ENCODE data around the gene ZMYND10.
A peak's percentile ranks its signal among the peaks of the same experiment; 100 is the strongest.

Gene ZMYND10

DNA sequence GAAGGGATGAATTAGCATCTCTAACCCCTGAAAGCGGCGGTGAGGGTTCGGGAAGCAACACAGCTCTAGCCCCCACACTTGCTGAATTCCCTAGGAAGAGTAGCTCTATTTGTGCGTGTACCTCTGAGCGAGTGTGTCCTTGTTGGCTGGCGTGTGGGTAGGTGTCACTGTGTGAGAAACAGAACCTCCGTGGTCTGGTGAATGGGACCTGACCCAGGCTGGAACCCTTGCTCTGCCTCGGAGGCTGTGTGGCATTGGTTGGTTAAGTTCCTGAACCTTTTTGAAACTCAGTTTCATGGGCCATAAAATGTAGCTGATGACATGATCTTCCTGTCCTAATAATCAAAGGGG lies 14.2 kb upstream of the ZMYND10 start:
- H3K79me2 ChIP-seq (ENCODE audit: control insufficient read depth, insufficient read depth, low read length, poor library complexity): peaks cover 16% of the 10 kb centered on the region
- no peak overlapping the region for H3K14ac ChIP-seq (ENCODE audit: low read length)
- peaks cover 25 to 37% of the 10 kb centered on the region in 2 experiments for H3K4me1 ChIP-seq (ENCODE audit: control insufficient read depth in 1 of 2, insufficient read depth in 2 of 2, low read length in 2 of 2)
- H4K91ac ChIP-seq (ENCODE audit: low read depth, low read length): no peak overlapping the region
- peaks cover 21 to 28% of the 10 kb centered on the region in 2 experiments for H3K36me3 ChIP-seq (ENCODE audit: control insufficient read depth in 1 of 2, insufficient read depth in 2 of 2, low read length in 2 of 2)
- peak overlapping the region; percentile 16 for H3K4me3 ChIP-seq (ENCODE audit: low read depth, low read length)
- no CpG with 5 or more reads among the region's 8 CpGs for WGBS (ENCODE audit: extremely low coverage, insufficient coverage, insufficient read length)
- no peak overlapping the region for H2AK5ac ChIP-seq (ENCODE audit: low read length)
- H2BK120ac ChIP-seq (ENCODE audit: insufficient read depth, low read length, poor library complexity): no peak overlapping the region
- H3K23ac ChIP-seq (ENCODE audit: low read length): no peak overlapping the region
- H3K18ac ChIP-seq (ENCODE audit: low read length): no peak overlapping the region
- H4K12ac ChIP-seq (ENCODE audit: low read depth, low read length): no peak overlapping the region
- H2BK5ac ChIP-seq (ENCODE audit: low read depth, low read length, poor library complexity): no peak overlapping the region
- no peaks in the 10 kb centered on the region for H3K27me3 ChIP-seq (ENCODE audit: insufficient read depth, low read length)
- no peak overlapping the region for H3K4ac ChIP-seq (ENCODE audit: low read depth, low read length)
- peak overlapping the region; percentile 51 for H4K8ac ChIP-seq (ENCODE audit: low read depth, low read length)
- DNase-seq: no peak
- no peak overlapping the region for H3K27ac ChIP-seq (ENCODE audit: low read depth, low read length)
- H3K9me3 ChIP-seq (ENCODE audit: insufficient read depth, low read depth, low read length): no peaks in the 10 kb centered on the region
- peak overlapping the region; percentile 59 for H3K4me2 ChIP-seq (ENCODE audit: low read length)
- peak overlapping the region; percentile 19 for H2AFZ ChIP-seq (ENCODE audit: insufficient read depth, low read length, poor library complexity)
- H2BK12ac ChIP-seq (ENCODE audit: low read length): no peak overlapping the region
- peaks cover 5% of the 10 kb centered on the region for H3K79me1 ChIP-seq (ENCODE audit: low read length)
- H3K9ac ChIP-seq (ENCODE audit: low read length): no peak overlapping the region

DNA sequence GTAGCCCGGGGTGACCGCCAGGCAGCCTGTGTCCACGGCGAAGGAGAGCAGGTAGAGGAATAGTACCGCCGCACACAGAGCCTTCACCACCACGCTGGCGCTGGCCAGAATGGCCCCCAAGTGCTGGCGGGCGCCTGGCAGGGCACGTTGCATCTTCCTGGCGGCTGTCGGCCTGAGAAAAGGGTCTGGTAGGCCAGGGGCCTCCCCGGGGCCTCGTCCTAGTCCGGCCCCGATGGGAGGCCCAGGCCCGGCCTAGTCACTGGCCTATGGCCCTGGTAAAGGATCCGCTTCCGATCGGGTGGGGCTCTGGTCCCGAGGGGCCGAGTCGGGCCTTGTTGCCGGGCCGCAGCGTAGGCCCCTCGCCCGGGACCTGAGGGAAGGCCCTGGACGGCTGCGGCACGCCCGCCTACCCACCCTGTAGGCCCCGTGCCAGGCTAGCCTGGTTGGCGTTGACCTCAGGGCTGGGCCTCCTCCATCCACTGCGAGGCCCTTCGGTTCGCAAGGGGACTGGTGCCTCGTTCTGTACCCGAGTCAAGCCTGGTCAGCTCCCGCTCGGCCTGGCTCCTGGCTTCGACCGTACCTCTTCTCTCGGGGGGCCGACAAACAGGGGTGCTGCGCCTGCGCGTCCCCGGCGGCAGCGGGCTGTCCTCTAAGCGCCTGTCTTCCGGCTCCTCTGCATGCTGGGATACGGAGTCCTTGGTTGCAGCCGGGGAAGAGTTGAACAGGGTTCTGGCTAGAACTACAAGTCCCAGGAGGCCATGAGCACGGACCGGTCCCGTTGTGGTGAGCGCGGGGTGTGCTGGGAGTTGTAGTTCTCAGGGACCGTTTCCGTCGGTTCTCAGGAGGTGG lies 13.6 kb upstream of the ZMYND10 start, which contains the start of gene TMEM115:
TMEM115 (minus strand) TSS at position 611 of the 849 bp plus-strand sequence; CDS start at position 153, 458 bp downstream.
- peak within 1 kb of the TSS; percentile 95 for H3K14ac ChIP-seq (ENCODE audit: low read length)
- peaks cover 19 to 33% of the 10 kb centered on the region in 2 experiments for H3K4me1 ChIP-seq (ENCODE audit: control insufficient read depth in 1 of 2, insufficient read depth in 2 of 2, low read length in 2 of 2)
- H3K36me3 ChIP-seq (ENCODE audit: control insufficient read depth in 1 of 2, insufficient read depth in 2 of 2, low read length in 2 of 2): peaks cover 27 to 34% of the 10 kb centered on the region in 2 experiments
- no peak within 1 kb of the TSS for H2BK12ac ChIP-seq (ENCODE audit: low read length)
- peaks cover 15% of the 10 kb centered on the region for H3K79me2 ChIP-seq (ENCODE audit: control insufficient read depth, insufficient read depth, low read length, poor library complexity)
- H3K4me3 ChIP-seq (ENCODE audit: low read depth, low read length): peak within 1 kb of the TSS; percentile 94
- no CpG with 5 or more reads among the region's 64 CpGs for WGBS (ENCODE audit: extremely low coverage, insufficient coverage, insufficient read length)
- peak within 1 kb of the TSS; percentile 39 for H2BK5ac ChIP-seq (ENCODE audit: low read depth, low read length, poor library complexity)
- peak within 1 kb of the TSS; percentile 73 for H3K4ac ChIP-seq (ENCODE audit: low read depth, low read length)
- DNase-seq: peak; percentile 94 to 96
- H3K18ac ChIP-seq (ENCODE audit: low read length): peak within 1 kb of the TSS; percentile 94
- peak within 1 kb of the TSS; percentile 81 for H2BK120ac ChIP-seq (ENCODE audit: insufficient read depth, low read length, poor library complexity)
- H3K27ac ChIP-seq (ENCODE audit: low read depth, low read length): no peak within 1 kb of the TSS
- peak within 1 kb of the TSS; percentile 87 for H2AFZ ChIP-seq (ENCODE audit: insufficient read depth, low read length, poor library complexity)
- H3K9ac ChIP-seq (ENCODE audit: low read length): peak within 1 kb of the TSS; percentile 92
- peak within 1 kb of the TSS; percentile 93 for H4K12ac ChIP-seq (ENCODE audit: low read depth, low read length)
- peak within 1 kb of the TSS; percentile 91 for H4K91ac ChIP-seq (ENCODE audit: low read depth, low read length)
- peaks cover 4% of the 10 kb centered on the region for H3K79me1 ChIP-seq (ENCODE audit: low read length)
- H3K27me3 ChIP-seq (ENCODE audit: insufficient read depth, low read length): no peaks in the 10 kb centered on the region
- no peak within 1 kb of the TSS for H3K23ac ChIP-seq (ENCODE audit: low read length)
- peak within 1 kb of the TSS; percentile 85 for H2AK5ac ChIP-seq (ENCODE audit: low read length)
- peak within 1 kb of the TSS; percentile 98 for H4K8ac ChIP-seq (ENCODE audit: low read depth, low read length)
- H3K9me3 ChIP-seq (ENCODE audit: insufficient read depth, low read depth, low read length): no peaks in the 10 kb centered on the region
- H3K4me2 ChIP-seq (ENCODE audit: low read length): peak within 1 kb of the TSS; percentile 88

GRCh38 chr3:50358355-50358910 lies 12.9 kb upstream of the ZMYND10 start:
- no peaks in the 10 kb centered on the region for H3K27me3 ChIP-seq (ENCODE audit: insufficient read depth, low read length)
- H3K4me1 ChIP-seq (ENCODE audit: control insufficient read depth in 1 of 2, insufficient read depth in 2 of 2, low read length in 2 of 2): peaks cover 18 to 33% of the 10 kb centered on the region in 2 experiments
- H3K4me3 ChIP-seq (ENCODE audit: low read depth, low read length): peak overlapping the region; percentile 94
- WGBS (ENCODE audit: extremely low coverage, insufficient coverage, insufficient read length): no CpG with 5 or more reads among the region's 24 CpGs
- H3K14ac ChIP-seq (ENCODE audit: low read length): peak overlapping the region; percentile 95
- H3K4me2 ChIP-seq (ENCODE audit: low read length): peak overlapping the region; percentile 88
- H3K4ac ChIP-seq (ENCODE audit: low read depth, low read length): peak overlapping the region; percentile 73
- H2AFZ ChIP-seq (ENCODE audit: insufficient read depth, low read length, poor library complexity): no peak overlapping the region
- peak overlapping the region; percentile 98 for H4K8ac ChIP-seq (ENCODE audit: low read depth, low read length)
- peak overlapping the region; percentile 12 for H4K12ac ChIP-seq (ENCODE audit: low read depth, low read length)
- peaks cover 33 to 41% of the 10 kb centered on the region in 2 experiments for H3K36me3 ChIP-seq (ENCODE audit: control insufficient read depth in 1 of 2, insufficient read depth in 2 of 2, low read length in 2 of 2)
- DNase-seq: no peak
- H2BK12ac ChIP-seq (ENCODE audit: low read length): no peak overlapping the region
- no peak overlapping the region for H2BK120ac ChIP-seq (ENCODE audit: insufficient read depth, low read length, poor library complexity)
- H4K91ac ChIP-seq (ENCODE audit: low read depth, low read length): no peak overlapping the region
- H3K79me1 ChIP-seq (ENCODE audit: low read length): peaks cover 4% of the 10 kb centered on the region
- H3K23ac ChIP-seq (ENCODE audit: low read length): no peak overlapping the region
- no peak overlapping the region for H3K27ac ChIP-seq (ENCODE audit: low read depth, low read length)
- H3K9ac ChIP-seq (ENCODE audit: low read length): peak overlapping the region; percentile 92
- no peak overlapping the region for H2BK5ac ChIP-seq (ENCODE audit: low read depth, low read length, poor library complexity)
- H2AK5ac ChIP-seq (ENCODE audit: low read length): peak overlapping the region; percentile 85
- no peaks in the 10 kb centered on the region for H3K9me3 ChIP-seq (ENCODE audit: insufficient read depth, low read depth, low read length)
- H3K18ac ChIP-seq (ENCODE audit: low read length): no peak overlapping the region
- peaks cover 15% of the 10 kb centered on the region for H3K79me2 ChIP-seq (ENCODE audit: control insufficient read depth, insufficient read depth, low read length, poor library complexity)

- Histone ChIP-seq H3K4ac (ENCODE audit: low read depth, low read length) (peak overlapping the region; percentile 73), H2BK12ac (ENCODE audit: low read length) (no peak overlapping the region), H3K4me2 (ENCODE audit: low read length) (peak overlapping the region; percentile 88), H3K27ac (ENCODE audit: low read depth, low read length) (no peak overlapping the region), H3K79me2 (ENCODE audit: control insufficient read depth, insufficient read depth, low read length, poor library complexity) (peaks cover 15% of the 10 kb centered on the region), H3K4me1 (ENCODE audit: control insufficient read depth in 1 of 2, insufficient read depth in 2 of 2, low read length in 2 of 2) (peaks cover 18 to 33% of the 10 kb centered on the region in 2 experiments), H3K18ac (ENCODE audit: low read length) (no peak overlapping the region), H3K23ac (ENCODE audit: low read length) (no peak overlapping the region), H3K9ac (ENCODE audit: low read length) (peak overlapping the region; percentile 43), H3K27me3 (ENCODE audit: insufficient read depth, low read length) (no peaks in the 10 kb centered on the region), H4K8ac (ENCODE audit: low read depth, low read length) (no peak overlapping the region), H3K14ac (ENCODE audit: low read length) (no peak overlapping the region), H3K36me3 (ENCODE audit: control insufficient read depth in 1 of 2, insufficient read depth in 2 of 2, low read length in 2 of 2) (peaks cover 36 to 46% of the 10 kb centered on the region in 2 experiments), H4K91ac (ENCODE audit: low read depth, low read length) (no peak overlapping the region), H2AK5ac (ENCODE audit: low read length) (no peak overlapping the region), H2AFZ (ENCODE audit: insufficient read depth, low read length, poor library complexity) (no peak overlapping the region), H2BK120ac (ENCODE audit: insufficient read depth, low read length, poor library complexity) (no peak overlapping the region), H3K4me3 (ENCODE audit: low read depth, low read length) (no peak overlapping the region), H2BK5ac (ENCODE audit: low read depth, low read length, poor library complexity) (no peak overlapping the region), H3K9me3 (ENCODE audit: insufficient read depth, low read depth, low read length) (no peaks in the 10 kb centered on the region), H4K12ac (ENCODE audit: low read depth, low read length) (no peak overlapping the region), H3K79me1 (ENCODE audit: low read length) (peaks cover 4% of the 10 kb centered on the region)
- DNase-seq: no peak
- no CpG with 5 or more reads among the region's 1 CpG for WGBS (ENCODE audit: extremely low coverage, insufficient coverage, insufficient read length)
Observed at GRCh38 chr3:50357481-50357880, 11.9 kb upstream of the ZMYND10 start.

Data from trophoblast cell (in vitro differentiated cells and primary cell).